CD14-positive monocyte (primary cell): ENCODE data around the gene CIART. TPM values are rescaled to one million over a fixed set of nuclear protein-coding genes. Genes with fewer than 3 reads are reported as not detected.

Experiments used
- DNase-seq, 3 donors: peaks; one replicate each; pipeline ENCODE4 v3.0.0-alpha.2; 2011 to 2022
- H2AFZ ChIP-seq: 2 replicates; pipeline ENCODE4 v1.6.0; 2012; ENCODE audit warnings: mild to moderate bottlenecking, low read depth, low read length, inconsistent platforms; ENCODE audit not compliant: insufficient read depth, poor library complexity, severe bottlenecking
- H3K27ac ChIP-seq, 2 donors: 1 replicate in 1 of 2; 2 replicates in 1 of 2; pipeline ENCODE4 v1.5.1; 2012 to 2013; ENCODE audit warnings: low read length in 2 of 2, control low read depth in 1 of 2, inconsistent platforms in 1 of 2, low read depth in 1 of 2, mild to moderate bottlenecking in 1 of 2
- H3K27me3 ChIP-seq, 2 donors: one replicate each; pipeline versions ENCODE4 v1.6.0 to v1.6.1; 2011 to 2013; ENCODE audit warnings: low read length in 2 of 2; ENCODE audit not compliant: control insufficient read depth in 2 of 2, insufficient read depth in 2 of 2
- H3K36me3 ChIP-seq, 2 donors: replicated peaks in 1 of 2; 1 replicate in 1 of 2; 2 replicates in 1 of 2; pipeline versions ENCODE4 v1.5.1 to v1.6.1; 2012 to 2013; ENCODE audit warnings: low read length in 2 of 2, control low read depth in 1 of 2, inconsistent platforms in 1 of 2, mild to moderate bottlenecking in 1 of 2; ENCODE audit not compliant: insufficient read depth in 2 of 2, control insufficient read depth in 1 of 2
- H3K4me1 ChIP-seq, 2 donors: 1 replicate in 1 of 2; 2 replicates in 1 of 2; pipeline versions ENCODE4 v1.5.1 to v1.6.1; 2012 to 2013; ENCODE audit warnings: low read length in 2 of 2, control low read depth in 1 of 2, inconsistent platforms in 1 of 2, mild to moderate bottlenecking in 1 of 2, moderate library complexity in 1 of 2; ENCODE audit not compliant: insufficient read depth in 2 of 2, control insufficient read depth in 1 of 2
- H3K4me2 ChIP-seq: replicated peaks from 2 replicates; pipeline ENCODE3; 2012; ENCODE audit warnings: low read length, moderate library complexity, mild to moderate bottlenecking; ENCODE audit not compliant: poor library complexity, severe bottlenecking; ENCODE audit errors: extremely low read depth
- H3K4me3 ChIP-seq, 3 experiments: fragments of 200-600 bp in 1 of 3; sonication (generic) in 1 of 3; replicated peaks in 1 of 3; 1 replicate in 2 of 3; 2 replicates in 1 of 3; pipeline ENCODE4 v1.5.1; 2011 to 2013; ENCODE audit warnings: low read length in 3 of 3, mild to moderate bottlenecking in 3 of 3, control low read depth in 2 of 3, low read depth in 2 of 3, inconsistent platforms in 1 of 3, moderate library complexity in 1 of 3
- H3K79me2 ChIP-seq: 2 replicates; pipeline ENCODE4 v1.6.0; 2012; ENCODE audit warnings: mild to moderate bottlenecking, control low read depth, inconsistent platforms, low read length, moderate library complexity; ENCODE audit not compliant: insufficient read depth
- H3K9ac ChIP-seq: 2 replicates; pipeline ENCODE4 v1.6.0; 2017; ENCODE audit warnings: low read length, mild to moderate bottlenecking; ENCODE audit not compliant: insufficient read depth, poor library complexity, severe bottlenecking
- H3K9me3 ChIP-seq, 2 donors: replicated peaks in 1 of 2; 1 replicate in 1 of 2; 2 replicates in 1 of 2; pipeline versions ENCODE4 v1.5.1 to v1.6.1; 2012 to 2013; ENCODE audit warnings: low read length in 2 of 2, control low read depth in 1 of 2; ENCODE audit not compliant: control insufficient read depth in 1 of 2, insufficient read depth in 1 of 2
- H4K20me1 ChIP-seq: 2 replicates; pipeline ENCODE4 v1.6.0; 2012; ENCODE audit warnings: mild to moderate bottlenecking, low read length, control low read depth, moderate library complexity; ENCODE audit not compliant: insufficient read depth
- H3K27ac Mint-ChIP-seq, 7 donors: one replicate each; pipeline ENCODE4 v1.8.0; 2020; ENCODE audit warnings: mild to moderate bottlenecking in 7 of 7, mixed read lengths in 7 of 7, moderate library complexity in 6 of 7, inconsistent platforms in 2 of 7
- H3K27me3 Mint-ChIP-seq, 3 donors: one replicate each; pipeline ENCODE4 v1.8.0; 2021 to 2022; ENCODE audit warnings: low read depth in 3 of 3, mild to moderate bottlenecking in 3 of 3, mixed read lengths in 3 of 3, moderate library complexity in 3 of 3, inconsistent platforms in 1 of 3
- H3K36me3 Mint-ChIP-seq, 2 donors: one replicate each; pipeline ENCODE4 v1.8.0; 2020; ENCODE audit warnings: mixed read lengths in 2 of 2, inconsistent platforms in 1 of 2, mild to moderate bottlenecking in 1 of 2
- H3K4me1 Mint-ChIP-seq: one replicate; pipeline ENCODE4 v1.8.0; 2020; ENCODE audit warnings: mild to moderate bottlenecking, mixed read lengths
- H3K4me3 Mint-ChIP-seq, 2 donors: one replicate each; pipeline ENCODE4 v1.8.0; 2020; ENCODE audit warnings: mild to moderate bottlenecking in 2 of 2, mixed read lengths in 2 of 2, moderate library complexity in 1 of 2
- H3K9me3 Mint-ChIP-seq, 7 donors: one replicate each; pipeline ENCODE4 v1.8.0; 2020 to 2022; ENCODE audit warnings: mixed read lengths in 7 of 7, mild to moderate bottlenecking in 6 of 7, moderate library complexity in 6 of 7, inconsistent platforms in 2 of 7
- CTCF ChIP-seq: fragments of 200-600 bp; IDR thresholded peaks from one replicate; pipeline ENCODE4 v1.8.0; 2022; ENCODE audit warnings: antibody characterized with exemption, mild to moderate bottlenecking
- WGBS: methylation state at CpG from one replicate; pipeline ENCODE4 v1.1.5; 2013; ENCODE audit warnings: missing lambda C conversion rate; ENCODE audit not compliant: insufficient coverage; 5-methylcytosine and 5-hydroxymethylcytosine counted together
- intact Hi-C, 2 donors: fragments of 100-400 bp; cut with micrococcal nuclease; formaldehyde crosslinking; loops; one replicate each; pipeline versions ENCODE4 v1.15.0 to v1.15.1; 2023
- polyA plus RNA-seq, 3 donors: library from polyadenylated mRNA; depleted of rRNA in 1 of 3; unstranded in 2 of 3; stranded (reverse) in 1 of 3; fragments of 300-500 nt in 2 of 3; fragments of >200 nt in 1 of 3; fragmentation: Illumina TruSeq in 2 of 3; gene quantifications; 1 replicate in 2 of 3; 2 replicates in 1 of 3; pipeline ENCODE4 v1.2.3, GENCODE V29; 2012 to 2021

Gene CIART
- polyA plus RNA-seq, 3 donors: 0.61 TPM; not detected in 2

GRCh38 chr1:150233359-150234308 lies 48.7 kb upstream of the CIART start:
- Histone ChIP-seq H4K20me1 (no peaks in the 10 kb centered on the region), H3K36me3 (peaks cover 5 to 14% of the 10 kb centered on the region in 2 donors), H2AFZ (peak overlapping the region; percentile 92), H3K4me3 (peak overlapping the region; percentile 81 to 89 (median 82)), H3K4me1 (peaks cover 24 to 25% of the 10 kb centered on the region in 2 donors), H3K4me2 (peak overlapping the region; percentile 99), H3K27ac (peak overlapping the region; percentile 97), H3K9ac (peak overlapping the region; percentile 93), H3K9me3 (no peaks in the 10 kb centered on the region), H3K27me3 (no peaks in the 10 kb centered on the region), H3K79me2 (peaks cover 70% of the 10 kb centered on the region)
- peaks cover 18% of the 10 kb centered on the region for H3K4me1 Mint-ChIP-seq
- peak in 2 of 3 donors; percentile 47 for DNase-seq
- intact Hi-C loops: loop anchor here in 1 of 2 donors (10.0 kb wide), 1 partner anchor 49 kb away; no protein-coding TSS in a partner anchor
- H3K4me3 Mint-ChIP-seq: no peak overlapping the region
- H3K27ac Mint-ChIP-seq: peak overlapping the region in 6 of 7 donors; percentile 96 to 99 (median 98)
- 0% methylated on average over 2 of the region's 15 CpGs for WGBS
- H3K36me3 Mint-ChIP-seq: peaks cover 14 to 22% of the 10 kb centered on the region in 2 donors
- H3K9me3 Mint-ChIP-seq: no peaks in the 10 kb centered on the region
- no peak for TF ChIP-seq CTCF
- H3K27me3 Mint-ChIP-seq: peaks cover 0 to 2% (median 0%) of the 10 kb centered on the region in 3 donors

GRCh38 chr1:150234309-150234565 lies 48.1 kb upstream of the CIART start:
- Histone ChIP-seq H2AFZ (peak overlapping the region; percentile 92), H3K79me2 (peaks cover 64% of the 10 kb centered on the region), H3K27ac (peak overlapping the region; percentile 97), H4K20me1 (no peaks in the 10 kb centered on the region), H3K4me2 (peak overlapping the region; percentile 99), H3K4me1 (peaks cover 24 to 25% of the 10 kb centered on the region in 2 donors), H3K36me3 (peaks cover 0 to 8% of the 10 kb centered on the region in 2 donors), H3K27me3 (no peaks in the 10 kb centered on the region), H3K9me3 (no peaks in the 10 kb centered on the region), H3K9ac (peak overlapping the region; percentile 93), H3K4me3 (peak overlapping the region; percentile 81 to 89 (median 82))
- Mint-ChIP-seq H3K4me3 (no peak overlapping the region), H3K27me3 (peaks cover 0 to 2% (median 0%) of the 10 kb centered on the region in 3 donors), H3K36me3 (peaks cover 10 to 16% of the 10 kb centered on the region in 2 donors), H3K4me1 (peaks cover 18% of the 10 kb centered on the region), H3K27ac (peak overlapping the region in 6 of 7 donors; percentile 96 to 99 (median 98)), H3K9me3 (no peaks in the 10 kb centered on the region)
- intact Hi-C loops: loop anchor here in 1 of 2 donors (10.0 kb wide), 1 partner anchor 49 kb away; no protein-coding TSS in a partner anchor
- no peak for TF ChIP-seq CTCF
- no peak for DNase-seq
- WGBS: 0% methylated on average over 9 of the region's 9 CpGs
